Fibroblast of lung (primary cell): ENCODE results near the gene TXNIP. TPM values are rescaled to one million over a fixed set of nuclear protein-coding genes. Genes with fewer than 3 reads are reported as not detected.
"Not testable (repeated sequence)": the region's sequence is repeated elsewhere in the genome, so short reads cannot be mapped to it uniquely, and the experiment has no call there.

Source experiments
- DNase-seq, 2 donors: peaks; one replicate each; pipeline versions ENCODE4 v3.0.0 to v3.0.0-alpha.2; 2010; ENCODE audit warnings: low read depth in 2 of 2
- H2AFZ ChIP-seq: 2 replicates; pipeline ENCODE4 v1.5.1; 2012; ENCODE audit warnings: low read length, control low read depth, inconsistent platforms
- H3K27ac ChIP-seq: 2 replicates; pipeline ENCODE4 v1.5.1; 2011; ENCODE audit warnings: low read length, control low read depth; ENCODE audit not compliant: insufficient read depth
- H3K27me3 ChIP-seq: 2 replicates; pipeline ENCODE4 v1.5.1; 2011; ENCODE audit warnings: mild to moderate bottlenecking, low read length; ENCODE audit not compliant: control insufficient read depth, insufficient read depth
- H3K36me3 ChIP-seq: 2 replicates; pipeline ENCODE4 v1.5.1; 2011; ENCODE audit warnings: low read length; ENCODE audit not compliant: control insufficient read depth, insufficient read depth
- H3K4me1 ChIP-seq: 2 replicates; pipeline ENCODE4 v1.5.1; 2011; ENCODE audit warnings: low read length; ENCODE audit not compliant: control insufficient read depth, insufficient read depth; ENCODE audit errors: extremely low read depth
- H3K4me2 ChIP-seq: 2 replicates; pipeline ENCODE4 v1.5.1; 2011; ENCODE audit warnings: low read length, control low read depth; ENCODE audit not compliant: insufficient read depth; ENCODE audit errors: extremely low read depth
- H3K4me3 ChIP-seq, 4 experiments: fragments of 200-600 bp in 1 of 4; sonication (generic) in 1 of 4; replicated peaks in 1 of 4; 2 replicates each; pipeline ENCODE4 v1.5.1; 2011 to 2016; ENCODE audit warnings: low read length in 4 of 4, low read depth in 3 of 4, mild to moderate bottlenecking in 3 of 4, control low read depth in 2 of 4, inconsistent platforms in 1 of 4, mixed read lengths in 1 of 4; ENCODE audit not compliant: insufficient read depth in 1 of 4; ENCODE audit errors: control extremely low read depth in 1 of 4
- H3K79me2 ChIP-seq: 2 replicates; pipeline ENCODE4 v1.5.1; 2012; ENCODE audit warnings: mild to moderate bottlenecking, low read length, inconsistent platforms; ENCODE audit not compliant: control insufficient read depth, insufficient read depth
- H3K9ac ChIP-seq: 2 replicates; pipeline ENCODE4 v1.5.1; 2011; ENCODE audit warnings: mild to moderate bottlenecking, low read length, control low read depth; ENCODE audit not compliant: insufficient read depth
- H3K9me3 ChIP-seq: 2 replicates; pipeline ENCODE4 v1.5.1; 2012; ENCODE audit warnings: low read depth, low read length; ENCODE audit not compliant: control insufficient read depth, insufficient read depth
- H4K20me1 ChIP-seq: 2 replicates; pipeline ENCODE4 v1.5.1; 2011; ENCODE audit warnings: low read length; ENCODE audit not compliant: control insufficient read depth, insufficient read depth; ENCODE audit errors: extremely low read depth
- CTCF ChIP-seq, 2 donors: IDR thresholded peaks in 1 of 2; conservative IDR thresholded peaks in 1 of 2; 1 replicate in 1 of 2; 2 replicates in 1 of 2; pipeline ENCODE4 v1.5.1; 2011 to 2012; ENCODE audit warnings: low read length in 2 of 2, control low read depth in 1 of 2, inconsistent platforms in 1 of 2, low read depth in 1 of 2, mild to moderate bottlenecking in 1 of 2
- EZH2 ChIP-seq: IDR thresholded peaks from 2 replicates; pipeline ENCODE4 v1.5.1; 2012; ENCODE audit warnings: low read length, control low read depth, mild to moderate bottlenecking; ENCODE audit errors: missing control alignments
- polyA plus RNA-seq, 2 donors: library from polyadenylated mRNA; depleted of rRNA in 1 of 2; stranded (reverse) in 1 of 2; unstranded in 1 of 2; fragments of >200 nt; gene quantifications; 2 replicates each; pipeline ENCODE4 v1.2.1, GENCODE V29; 2011 to 2012; ENCODE audit warnings: missing spikeins in 1 of 2
- total RNA-seq: library from RNA; depleted of rRNA; stranded (reverse); fragments of >200 nt; gene quantifications from 2 replicates; pipeline ENCODE4 v1.2.1, GENCODE V29; 2014

The TXNIP gene
- total and polyA plus RNA-seq, 2 donors (not counting 1 experiment from before 2014, with no cell fraction given), result 204 to 773 TPM

GRCh38 chr1:146031476-146031875 lies 35.1 kb upstream of the TXNIP start:
- Histone ChIP-seq H3K4me1 (peaks cover 5% of the 10 kb centered on the region), H3K27ac (no peak overlapping the region), H3K4me3 (no peak overlapping the region), H4K20me1 (no peaks in the 10 kb centered on the region), H3K9ac (no peak overlapping the region), H3K79me2 (no peaks in the 10 kb centered on the region), H3K36me3 (no peaks in the 10 kb centered on the region), H3K27me3 (no peaks in the 10 kb centered on the region), H3K9me3 (no peaks in the 10 kb centered on the region), H3K4me2 (no peak overlapping the region), H2AFZ (no peak overlapping the region)
- DNase-seq, result no peak
- TF ChIP-seq EZH2 (no peak), CTCF (conservative IDR thresholded peaks at IDR 0.05 in 1 of 2, IDR thresholded peaks at IDR 0.05 in 1 of 2; ENCODE audit: low read depth in 1 of 2, low read length in 2 of 2) (no peak)

GRCh38 chr1:146029117-146029516 lies 32.7 kb upstream of the TXNIP start:
- Histone ChIP-seq H3K27ac (no peak overlapping the region), H3K9ac (no peak overlapping the region), H3K4me1 (no peaks in the 10 kb centered on the region), H3K9me3 (no peaks in the 10 kb centered on the region), H2AFZ (no peak overlapping the region), H3K36me3 (no peaks in the 10 kb centered on the region), H3K27me3 (peaks cover 1% of the 10 kb centered on the region), H3K79me2 (no peaks in the 10 kb centered on the region), H3K4me2 (no peak overlapping the region), H4K20me1 (no peaks in the 10 kb centered on the region), H3K4me3 (no peak overlapping the region)
- DNase-seq, result no peak
- TF ChIP-seq EZH2 (no peak), CTCF (conservative IDR thresholded peaks at IDR 0.05 in 1 of 2, IDR thresholded peaks at IDR 0.05 in 1 of 2; ENCODE audit: low read depth in 1 of 2, low read length in 2 of 2) (no peak)

GRCh38 chr1:146026650-146027049 lies 30.3 kb upstream of the TXNIP start:
- H3K4me1 ChIP-seq, H3K9ac ChIP-seq, H2AFZ ChIP-seq, H3K27ac ChIP-seq, H3K27me3 ChIP-seq, H3K36me3 ChIP-seq, H4K20me1 ChIP-seq, DNase-seq, H3K4me2 ChIP-seq, H3K9me3 ChIP-seq, H3K79me2 ChIP-seq, H3K4me3 ChIP-seq: not testable (repeated sequence)

GRCh38 chr1:146025787-146026495 lies 29.6 kb upstream of the TXNIP start:
- not testable (repeated sequence) for H3K27ac ChIP-seq, H3K4me2 ChIP-seq, H3K79me2 ChIP-seq, H3K36me3 ChIP-seq, H3K9me3 ChIP-seq, H3K27me3 ChIP-seq, H3K4me1 ChIP-seq, H3K4me3 ChIP-seq, DNase-seq, H4K20me1 ChIP-seq, H3K9ac ChIP-seq, H2AFZ ChIP-seq
